Measurements from ENCODE around the gene ZNF335. TPM values are rescaled to one million over a fixed set of nuclear protein-coding genes. Genes with fewer than 3 reads are reported as not detected.

Gene ZNF335
- total and polyA plus RNA-seq, 2 of the 13 experiments (the other 11 are each of a cell fraction or from before 2014, with no cell fraction given): 9.7 to 13.7 TPM

GRCh38 chr20:45935416-45936046, 36.5 kb downstream of the ZNF335 start (continued):
- no peak; the same call in 1 of the 2 replicates for TF ChIP-seq SIN3A (IDR thresholded peaks at IDR 0.05; ENCODE audit: borderline replicate concordance, low read depth, low read length)
- TF ChIP-seq ZNF124 (CRISPR knock-in tag; IDR thresholded peaks at IDR 0.05): 0 out of 2 replicates have a peak, but pooled peaks have one; percentile 9
- TF ChIP-seq ZNF577 (CRISPR knock-in tag; IDR thresholded peaks at IDR 0.05; ENCODE audit: borderline replicate concordance, low read depth): no peak
- 0 out of 2 replicates have a peak, but pooled peaks have one; percentile 57 for TF ChIP-seq KDM3A (CRISPR knock-in tag; IDR thresholded peaks at IDR 0.05; ENCODE audit: low read depth)
- peak; percentile 48 for TF ChIP-seq HDAC1 (CRISPR knock-in tag; IDR thresholded peaks at IDR 0.05)
- TF ChIP-seq KDM2A (CRISPR knock-in tag; IDR thresholded peaks at IDR 0.05; ENCODE audit: borderline replicate concordance, low read depth): no peak
- no peak for TF ChIP-seq ZNF704 (CRISPR knock-in tag; IDR thresholded peaks at IDR 0.05; ENCODE audit: borderline replicate concordance)
- no peak; the same call in none of the 2 replicates for TF ChIP-seq ZFX (CRISPR knock-in tag; IDR thresholded peaks at IDR 0.05; ENCODE audit: low read depth)
- no peak for TF ChIP-seq RNF219 (CRISPR knock-in tag; IDR thresholded peaks at IDR 0.05)
- 0 out of 2 replicates have a peak, but pooled peaks have one; percentile 52 for TF ChIP-seq ZNF264 (CRISPR knock-in tag; IDR thresholded peaks at IDR 0.05)
- peak; percentile 21; the same call in 1 of the 2 replicates for TF ChIP-seq ATF2 (CRISPR knock-in tag; IDR thresholded peaks at IDR 0.05)
- peak; percentile 86; the same call in 1 of the 2 replicates for TF ChIP-seq SIN3B (IDR thresholded peaks at IDR 0.05; ENCODE audit: low read length)
- no peak for TF ChIP-seq MIXL1 (CRISPR knock-in tag; IDR thresholded peaks at IDR 0.05)
- no peak for TF ChIP-seq DRAP1 (CRISPR knock-in tag; IDR thresholded peaks at IDR 0.05)
- 0 out of 2 replicates have a peak, but pooled peaks have one; percentile 15 for TF ChIP-seq ZNF503 (CRISPR knock-in tag; IDR thresholded peaks at IDR 0.05)
- 0 out of 2 replicates have a peak, but pooled peaks have one; percentile 70 for TF ChIP-seq ZNF256 (CRISPR knock-in tag; conservative IDR thresholded peaks at IDR 0.05)
- no peak for TF ChIP-seq ZNF616 (CRISPR knock-in tag; IDR thresholded peaks at IDR 0.05; ENCODE audit: low read depth)
- TF ChIP-seq MXD3 (CRISPR knock-in tag; IDR thresholded peaks at IDR 0.05): no peak
- no peak for TF ChIP-seq ZFP82 (CRISPR knock-in tag; IDR thresholded peaks at IDR 0.05; ENCODE audit: borderline replicate concordance)
- no peak for TF ChIP-seq ZSCAN30 (CRISPR knock-in tag; IDR thresholded peaks at IDR 0.05)
- TF ChIP-seq TEAD2 (CRISPR knock-in tag; IDR thresholded peaks at IDR 0.05): no peak
- no peak for TF ChIP-seq ZNF138 (CRISPR knock-in tag; IDR thresholded peaks at IDR 0.05; ENCODE audit: low read depth)
- no peak for TF ChIP-seq KLF16 (CRISPR knock-in tag; IDR thresholded peaks at IDR 0.05)

Measured in HepG2 (cell line).